Muscle layer of duodenum (tissue), 2 donors: ENCODE results near the gene SYT9.

Experiments
- H3K27ac ChIP-seq: one replicate; pipeline ENCODE4 v1.7.0; 2013; ENCODE audit warnings: mild to moderate bottlenecking, low read length
- H3K27me3 ChIP-seq: one replicate; pipeline ENCODE4 v1.7.0; 2013; ENCODE audit warnings: low read depth, mild to moderate bottlenecking, control low read depth, low read length
- H3K36me3 ChIP-seq, 2 donors: one replicate each; pipeline ENCODE4 v1.7.0; 2013; ENCODE audit warnings: low read length in 2 of 2, control low read depth in 1 of 2, mild to moderate bottlenecking in 1 of 2; ENCODE audit not compliant: insufficient read depth in 2 of 2, control insufficient read depth in 1 of 2
- H3K4me1 ChIP-seq, 2 donors: one replicate each; pipeline ENCODE4 v1.7.0; 2013; ENCODE audit warnings: low read length in 2 of 2, mild to moderate bottlenecking in 2 of 2, control low read depth in 1 of 2, moderate library complexity in 1 of 2; ENCODE audit not compliant: insufficient read depth in 2 of 2, control insufficient read depth in 1 of 2
- H3K4me3 ChIP-seq, 2 donors: one replicate each; pipeline ENCODE4 v1.7.0; 2013; ENCODE audit warnings: low read length in 2 of 2, low read depth in 1 of 2, mild to moderate bottlenecking in 1 of 2
- H3K9me3 ChIP-seq, 2 donors: one replicate each; pipeline ENCODE4 v1.7.0; 2013; ENCODE audit warnings: low read length in 2 of 2, control low read depth in 1 of 2, mild to moderate bottlenecking in 1 of 2; ENCODE audit not compliant: control insufficient read depth in 1 of 2
- donor health status: healthy.

The SYT9 gene

DNA sequence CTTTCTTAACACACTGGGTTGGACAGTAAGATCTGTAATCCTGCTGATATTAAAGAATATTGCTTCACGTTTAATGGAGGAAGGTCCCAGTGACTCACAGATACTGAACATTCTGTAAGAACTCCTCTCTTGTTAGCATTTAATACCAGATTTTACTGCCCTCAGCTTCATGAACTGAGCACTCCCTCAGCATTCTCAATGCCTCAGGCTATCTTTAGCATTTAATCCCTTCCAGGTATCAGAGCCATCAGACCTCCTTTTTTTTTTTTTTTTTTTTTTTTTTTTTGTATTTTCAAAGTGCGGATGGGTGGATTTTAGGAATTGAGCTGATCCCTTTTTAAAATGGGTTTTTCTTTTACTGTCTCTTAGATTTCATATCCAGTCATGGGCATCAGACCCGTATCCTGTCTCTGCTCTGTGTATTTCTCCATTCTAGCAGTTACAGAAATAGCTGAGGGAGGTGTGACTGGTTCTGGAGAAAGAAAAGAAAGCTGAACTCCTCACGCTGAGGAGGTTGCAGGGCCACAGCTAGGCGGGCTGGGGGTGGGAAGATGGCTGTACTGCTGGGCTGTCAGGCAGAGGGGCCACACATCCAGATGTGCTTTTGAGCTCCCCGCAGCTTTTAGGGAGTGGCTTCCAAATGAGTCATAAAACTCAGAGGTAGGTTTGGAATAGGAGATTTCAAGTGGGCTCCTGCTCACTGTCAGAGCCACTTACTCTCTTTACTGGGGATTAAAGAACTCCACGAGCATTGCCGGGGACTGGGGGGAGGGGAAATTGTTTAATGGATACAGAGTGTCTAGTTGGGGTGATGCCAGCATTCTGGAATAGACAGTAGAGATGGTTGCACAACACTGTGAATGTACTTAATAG is 97.0 kb downstream of the SYT9 start:
- no peaks in the 10 kb centered on the region for H3K9me3 ChIP-seq
- no peak overlapping the region for H3K4me3 ChIP-seq
- no peaks in the 10 kb centered on the region for H3K4me1 ChIP-seq
- H3K36me3 ChIP-seq: no peaks in the 10 kb centered on the region
- no peak overlapping the region for H3K27ac ChIP-seq
- H3K27me3 ChIP-seq: peaks cover 3% of the 10 kb centered on the region

DNA sequence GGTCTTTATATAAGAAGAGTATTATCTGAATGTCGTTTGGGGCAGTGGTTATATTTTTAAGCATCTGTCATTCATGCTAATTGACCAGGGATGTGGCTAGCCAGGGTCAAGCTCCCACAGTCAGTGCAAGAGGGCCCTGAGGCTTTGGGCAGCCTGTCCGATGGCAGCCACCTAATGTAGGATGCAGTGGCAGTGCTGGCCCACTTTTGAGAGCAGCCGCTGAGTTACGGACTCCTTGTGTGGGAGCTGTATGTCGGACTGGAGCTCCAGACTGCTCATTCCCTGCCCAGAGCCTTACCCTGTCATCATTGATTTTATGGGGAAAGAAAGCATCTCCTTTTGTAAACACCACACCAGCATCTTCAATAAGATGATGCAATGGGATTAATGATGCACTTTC is 99.5 kb downstream of the SYT9 start:
- Histone ChIP-seq H3K27me3 (peaks cover 3% of the 10 kb centered on the region), H3K9me3 (no peaks in the 10 kb centered on the region), H3K4me3 (no peak overlapping the region), H3K4me1 (no peaks in the 10 kb centered on the region), H3K36me3 (no peaks in the 10 kb centered on the region), H3K27ac (no peak overlapping the region)

DNA sequence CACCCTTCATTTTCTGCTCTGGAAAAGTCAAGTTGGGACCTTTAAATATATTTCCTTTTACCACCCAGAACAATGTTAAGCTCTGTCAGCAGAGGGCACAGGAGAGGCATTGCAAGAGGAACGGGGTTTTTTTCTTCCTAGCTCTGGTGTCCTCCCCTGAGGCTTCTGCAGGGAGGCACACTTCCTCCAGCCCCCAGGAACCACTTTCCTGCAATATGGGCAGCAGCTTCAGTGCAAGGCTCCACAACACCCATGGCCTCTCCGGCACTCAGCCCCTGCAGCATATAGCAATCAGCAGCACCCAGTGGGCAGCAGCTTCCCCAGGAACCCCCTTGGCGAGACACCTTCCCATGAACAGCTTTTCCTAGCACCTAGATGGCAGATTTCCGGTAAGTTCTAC is 101.4 kb downstream of the SYT9 start:
- no peaks in the 10 kb centered on the region for H3K36me3 ChIP-seq
- H3K27me3 ChIP-seq: peaks cover 3% of the 10 kb centered on the region
- H3K4me1 ChIP-seq: no peaks in the 10 kb centered on the region
- H3K9me3 ChIP-seq: no peaks in the 10 kb centered on the region
- no peak overlapping the region for H3K27ac ChIP-seq
- H3K4me3 ChIP-seq: no peak overlapping the region

DNA sequence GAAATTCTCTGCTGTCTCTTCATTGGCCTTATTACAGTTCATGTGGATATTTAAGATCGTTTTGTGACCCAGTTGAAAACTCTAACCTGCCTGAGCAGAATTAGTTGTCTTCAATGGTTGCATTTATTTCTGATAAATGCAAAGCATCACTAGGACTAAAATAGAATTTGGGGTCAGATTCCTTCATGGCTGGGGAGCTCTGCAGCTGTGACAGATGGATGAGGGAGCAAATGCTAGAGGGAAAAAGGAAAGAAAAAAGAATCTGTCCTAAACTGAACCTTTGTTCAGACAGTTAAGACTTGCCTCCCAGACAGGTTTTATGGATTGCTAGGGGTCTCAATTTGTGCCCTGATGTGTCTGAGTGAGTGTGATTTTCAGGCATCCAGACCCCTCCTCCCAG is 113.0 kb downstream of the SYT9 start:
- H3K27me3 ChIP-seq: no peaks in the 10 kb centered on the region
- H3K4me3 ChIP-seq: no peak overlapping the region
- no peaks in the 10 kb centered on the region for H3K36me3 ChIP-seq

GRCh38 chr11:7367803-7368202 is 116.1 kb downstream of the SYT9 start:
- Histone ChIP-seq H3K9me3 (peaks cover 0 to 6% of the 10 kb centered on the region in 2 donors), H3K27me3 (no peaks in the 10 kb centered on the region), H3K4me1 (no peaks in the 10 kb centered on the region), H3K36me3 (no peaks in the 10 kb centered on the region), H3K4me3 (no peak overlapping the region), H3K27ac (no peak overlapping the region)

More for the DNA sequence above, 113.0 kb downstream of the SYT9 start:
- Histone ChIP-seq H3K27ac (no peak overlapping the region), H3K9me3 (no peaks in the 10 kb centered on the region), H3K4me1 (no peaks in the 10 kb centered on the region)

- no peak overlapping the region for H3K27ac ChIP-seq
- H3K4me3 ChIP-seq: no peak overlapping the region
- peaks cover 0 to 6% of the 10 kb centered on the region in 2 donors for H3K9me3 ChIP-seq
- no peaks in the 10 kb centered on the region for H3K4me1 ChIP-seq
- H3K27me3 ChIP-seq: no peaks in the 10 kb centered on the region
- no peaks in the 10 kb centered on the region for H3K36me3 ChIP-seq
Measured at GRCh38 chr11:7376386-7376785, 124.7 kb downstream of the SYT9 start.

DNA sequence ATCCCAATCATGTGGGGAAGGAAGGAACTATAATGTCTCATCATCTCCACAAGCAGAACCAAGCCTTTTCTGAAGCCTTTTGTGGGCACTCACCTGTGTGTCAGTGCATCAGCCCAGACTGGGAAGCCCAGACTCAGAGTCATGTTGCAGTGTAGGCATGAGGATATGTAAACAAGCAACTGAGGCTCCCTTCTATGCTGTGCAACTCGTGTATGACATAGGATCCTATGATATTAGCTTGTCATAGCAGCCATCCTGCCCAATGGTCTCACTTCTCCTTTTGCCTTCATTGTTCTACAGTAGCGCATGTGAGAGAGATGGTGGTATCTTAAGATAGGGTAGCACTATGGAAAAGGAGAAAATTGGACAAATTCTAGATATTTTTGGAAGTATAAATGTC is 130.2 kb downstream of the SYT9 start:
- Histone ChIP-seq H3K4me3 (no peak overlapping the region), H3K4me1 (no peaks in the 10 kb centered on the region), H3K9me3 (no peaks in the 10 kb centered on the region), H3K27ac (no peak overlapping the region), H3K27me3 (no peaks in the 10 kb centered on the region), H3K36me3 (no peaks in the 10 kb centered on the region)

- Histone ChIP-seq H3K27me3 (no peaks in the 10 kb centered on the region), H3K9me3 (no peaks in the 10 kb centered on the region), H3K27ac (no peak overlapping the region), H3K4me1 (no peaks in the 10 kb centered on the region), H3K4me3 (no peak overlapping the region), H3K36me3 (no peaks in the 10 kb centered on the region)
Measured at GRCh38 chr11:7383406-7383805, 131.7 kb downstream of the SYT9 start.

DNA sequence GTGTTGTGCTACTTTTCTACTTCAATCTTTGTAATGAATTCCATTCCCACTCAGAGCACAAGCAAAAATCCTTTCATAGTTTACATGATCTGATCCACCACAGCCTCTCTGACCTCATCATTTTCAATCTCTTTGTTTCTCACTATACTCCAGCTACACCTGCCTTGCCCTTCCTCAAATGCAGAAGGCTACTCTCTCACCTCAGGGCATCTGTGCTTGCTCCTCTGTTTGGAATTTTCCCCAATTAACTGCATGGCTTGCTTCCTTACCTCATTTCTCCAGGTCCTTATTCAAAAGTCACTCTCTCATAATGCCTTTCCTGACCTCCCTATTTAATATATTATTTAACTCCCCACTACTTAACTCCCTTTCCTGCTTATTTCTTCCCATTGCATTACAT is 133.0 kb downstream of the SYT9 start:
- Histone ChIP-seq H3K36me3 (no peaks in the 10 kb centered on the region), H3K9me3 (no peaks in the 10 kb centered on the region), H3K4me3 (no peak overlapping the region), H3K4me1 (no peaks in the 10 kb centered on the region), H3K27ac (no peak overlapping the region), H3K27me3 (no peaks in the 10 kb centered on the region)

DNA sequence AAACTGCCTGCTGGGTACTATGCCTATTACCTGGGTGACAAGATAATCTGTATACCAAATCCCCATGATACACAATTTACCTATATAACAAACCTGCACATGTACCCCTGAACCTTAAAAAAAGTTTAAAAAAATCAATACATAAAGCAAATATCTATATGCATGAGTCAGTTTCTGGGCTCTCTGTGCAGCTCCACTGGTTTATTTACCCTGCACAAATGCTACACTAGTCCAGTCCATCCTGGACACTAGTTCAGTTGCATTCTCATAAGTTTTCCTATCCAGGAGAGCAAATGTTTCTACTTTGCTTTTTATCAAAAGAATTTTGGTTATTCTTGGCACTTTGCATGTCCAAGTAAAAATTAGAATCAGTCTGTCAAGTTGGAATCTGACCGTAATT is 133.8 kb downstream of the SYT9 start:
- Histone ChIP-seq H3K36me3 (no peaks in the 10 kb centered on the region), H3K4me3 (no peak overlapping the region), H3K9me3 (no peaks in the 10 kb centered on the region), H3K27ac (no peak overlapping the region), H3K4me1 (no peaks in the 10 kb centered on the region), H3K27me3 (no peaks in the 10 kb centered on the region)

GRCh38 chr11:7413961-7414915 is 162.5 kb downstream of the SYT9 start:
- H3K36me3 ChIP-seq: no peaks in the 10 kb centered on the region
- no peaks in the 10 kb centered on the region for H3K9me3 ChIP-seq
- no peaks in the 10 kb centered on the region for H3K4me1 ChIP-seq
- H3K4me3 ChIP-seq: no peak overlapping the region
- H3K27ac ChIP-seq: no peak overlapping the region
- H3K27me3 ChIP-seq: no peaks in the 10 kb centered on the region
